Motor neuron (in vitro differentiated cells): ENCODE measurements around the gene TRIM17. TPM values are rescaled to one million over a fixed set of nuclear protein-coding genes. Genes with fewer than 3 reads are reported as not detected.
"Not testable (repeated sequence)": the region's sequence is repeated elsewhere in the genome, so short reads cannot be mapped to it uniquely, and the experiment has no call there.

Experiments
- ATAC-seq, 8 experiments: fragments of 200-7000 bp; cut with Tn5 transposase; replicated peaks in 6 of 8; 2 replicates each; pipeline ENCODE4 v1.8.0; 2021; ENCODE audit warnings: mild to moderate bottlenecking in 8 of 8, moderate library complexity in 8 of 8
- H3K27ac ChIP-seq, 2 donors: fragments of 250-450 bp; sonication (Bioruptor Pico); 2 replicates each; pipeline ENCODE4 v1.9.0; 2021; ENCODE audit warnings: antibody characterized with exemption in 2 of 2, mild to moderate bottlenecking in 2 of 2, moderate library complexity in 1 of 2
- H3K4me1 ChIP-seq, 2 donors: fragments of 250-450 bp; sonication (Bioruptor Pico); replicated peaks in 1 of 2; 2 replicates each; pipeline ENCODE4 v1.6.1; 2021; ENCODE audit warnings: antibody characterized with exemption in 2 of 2, mild to moderate bottlenecking in 2 of 2, moderate library complexity in 1 of 2
- H3K4me3 ChIP-seq, 5 donors: fragments of 250-450 bp; sonication (Bioruptor Pico); 2 replicates each; pipeline ENCODE4 v1.9.0; 2021; ENCODE audit warnings: antibody characterized with exemption in 5 of 5, mild to moderate bottlenecking in 5 of 5, moderate library complexity in 4 of 5
- WGBS, 10 experiments: fragments of 450-650 bp; shearing (Covaris generic); methylation state at CpG; one replicate each; pipeline ENCODE4 v1.0.0; 2022; 5-methylcytosine and 5-hydroxymethylcytosine counted together
- in situ Hi-C, 9 experiments: fragments of 400-800 bp; cut with MboI; loops; one replicate each; pipeline ENCODE4 v1.15.0; 2021; ENCODE audit warnings: low sequenced_read_pairs in 9 of 9, low pct_unique_long_range_greater_than_20kb in 2 of 9; ENCODE audit not compliant: unreplicated experiment in 9 of 9
- total RNA-seq, 8 experiments: library from RNA; unstranded; fragments of 300-600 nt; gene quantifications; 2 replicates each; pipeline versions ENCODE4 v1.2.3 to v1.2.4, GENCODE V29; 2022

The TRIM17 gene
- total RNA-seq, 8 experiments from 2014 or later: 0.92 to 171 (median 3.4) TPM

DNA sequence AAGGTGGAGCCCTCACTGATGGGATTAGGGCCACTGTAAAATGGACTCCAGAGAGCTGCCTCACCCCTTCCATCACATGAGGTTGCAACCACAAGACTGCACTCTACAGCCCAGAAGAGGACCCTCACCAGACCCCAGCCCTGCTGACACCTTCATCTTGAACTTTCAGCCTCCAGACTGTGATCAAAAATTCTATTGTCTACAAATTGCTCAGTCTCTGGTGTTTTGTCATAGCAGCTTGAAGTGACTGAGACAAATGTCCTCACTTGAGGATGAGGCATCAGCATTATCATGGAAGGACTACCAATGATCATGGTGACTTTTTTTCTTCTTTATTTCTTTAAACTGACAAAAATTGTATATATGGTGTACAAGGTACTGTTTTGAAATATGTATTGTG lies 26.7 kb upstream of the TRIM17 start:
- Histone ChIP-seq H3K4me3 (no peak overlapping the region), H3K27ac (no peak overlapping the region), H3K4me1 (peaks cover 12 to 24% of the 10 kb centered on the region in 2 donors)
- ATAC-seq: no peak
- in situ Hi-C loops: no loop called here

DNA sequence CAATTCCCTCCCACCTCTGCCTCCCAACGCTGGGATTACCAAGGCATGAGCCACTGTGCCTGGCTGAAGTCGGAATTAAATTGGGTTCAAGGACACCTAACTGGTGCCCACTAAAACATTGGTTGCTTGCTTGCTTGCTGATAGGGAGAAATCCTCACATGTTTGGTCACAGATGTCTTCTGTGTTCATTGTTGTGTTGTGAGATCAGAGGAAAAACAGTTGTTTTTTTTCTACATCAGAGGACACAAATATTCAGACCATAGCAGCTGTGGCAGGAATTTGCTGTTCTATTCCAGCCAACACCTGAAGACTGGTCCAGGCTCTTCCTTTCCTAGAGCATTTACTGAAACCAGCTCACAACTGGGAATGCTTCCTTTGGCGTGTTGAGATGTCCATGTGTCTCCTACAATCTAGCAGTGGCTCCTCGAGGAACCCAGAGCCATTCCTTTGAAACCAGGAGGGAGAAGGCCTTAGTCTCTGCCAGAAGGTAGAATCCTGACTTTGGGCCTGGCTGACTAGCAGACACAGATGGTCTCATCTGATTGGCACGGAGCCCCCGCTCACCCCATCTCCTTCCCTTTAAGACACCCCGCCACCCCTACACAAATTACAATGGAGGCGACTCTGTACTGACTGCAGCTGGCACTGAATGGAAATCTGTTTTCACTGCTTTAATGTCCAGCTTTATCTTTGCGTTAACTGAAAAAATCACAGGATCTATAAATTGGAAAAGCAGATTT lies 24.3 kb upstream of the TRIM17 start:
- 50 to 100% (median 90%) methylated on average over 1 to 9 of the region's 9 CpGs; no CpG with 5 or more reads in 2 of the 10 experiments for WGBS, 10 experiments
- Histone ChIP-seq H3K4me3 (no peak overlapping the region), H3K27ac (no peak overlapping the region), H3K4me1 (peaks cover 7 to 9% of the 10 kb centered on the region in 2 donors)
- ATAC-seq: no peak
- in situ Hi-C loops: no loop called here

DNA sequence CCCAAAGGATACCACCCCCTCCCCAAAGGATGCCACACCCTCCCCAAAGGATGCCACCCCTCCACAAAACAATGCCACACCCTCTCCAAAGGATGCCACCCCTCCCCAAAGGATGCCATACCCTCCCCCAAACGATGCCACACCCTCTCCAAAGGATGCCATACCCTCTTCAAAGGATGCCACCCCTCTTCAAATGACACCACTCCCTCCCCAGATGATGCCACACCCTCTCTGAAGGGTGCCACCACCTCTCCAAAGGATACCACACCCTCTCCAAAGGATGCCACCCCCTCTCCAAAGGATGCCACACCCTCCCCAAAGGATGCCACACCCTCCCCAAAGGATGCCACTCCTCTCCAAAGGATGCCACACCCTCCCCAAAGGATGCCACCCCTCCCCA lies 21.6 kb upstream of the TRIM17 start:
- Histone ChIP-seq H3K4me3 (no peak overlapping the region), H3K4me1 (no peaks in the 10 kb centered on the region), H3K27ac (no peak overlapping the region)
- no peak for ATAC-seq
- no CpG with 5 or more reads among the region's 1 CpG for WGBS, 10 experiments
- in situ Hi-C loops: no loop called here

DNA sequence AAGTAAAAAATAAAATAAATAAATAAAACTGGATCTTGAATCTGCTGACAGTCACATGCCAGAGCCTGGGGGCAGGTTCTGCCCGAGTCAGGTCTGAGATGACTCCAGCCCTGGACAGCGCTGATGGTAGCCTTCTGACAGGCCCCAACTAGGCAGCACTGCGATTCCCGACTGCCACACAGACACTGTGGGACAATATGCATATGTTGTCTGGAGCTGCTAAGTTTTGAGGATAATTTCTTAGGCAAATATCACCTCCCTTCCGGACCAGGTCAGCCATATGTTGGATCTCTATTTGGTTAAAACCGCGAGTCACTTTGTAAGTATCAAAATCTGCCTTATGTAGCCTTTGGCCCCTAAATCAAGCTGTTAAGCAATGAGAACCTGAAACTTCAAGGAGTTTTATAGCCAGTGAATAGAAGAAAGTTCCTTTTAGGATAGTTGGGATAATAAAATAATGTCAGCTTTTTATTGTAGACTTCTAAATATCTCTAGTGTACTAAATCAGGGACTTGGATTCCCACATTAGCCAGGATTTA lies 20.8 kb upstream of the TRIM17 start:
- WGBS, 10 experiments: 50 to 97% (median 81%) methylated on average over 1 to 7 of the region's 7 CpGs; no CpG with 5 or more reads in 2 of the 10 experiments
- Histone ChIP-seq H3K27ac (no peak overlapping the region), H3K4me1 (no peaks in the 10 kb centered on the region), H3K4me3 (no peak overlapping the region)
- peak in 2 of 8 experiments; percentile 30 to 33 for ATAC-seq
- in situ Hi-C loops: no loop called here

DNA sequence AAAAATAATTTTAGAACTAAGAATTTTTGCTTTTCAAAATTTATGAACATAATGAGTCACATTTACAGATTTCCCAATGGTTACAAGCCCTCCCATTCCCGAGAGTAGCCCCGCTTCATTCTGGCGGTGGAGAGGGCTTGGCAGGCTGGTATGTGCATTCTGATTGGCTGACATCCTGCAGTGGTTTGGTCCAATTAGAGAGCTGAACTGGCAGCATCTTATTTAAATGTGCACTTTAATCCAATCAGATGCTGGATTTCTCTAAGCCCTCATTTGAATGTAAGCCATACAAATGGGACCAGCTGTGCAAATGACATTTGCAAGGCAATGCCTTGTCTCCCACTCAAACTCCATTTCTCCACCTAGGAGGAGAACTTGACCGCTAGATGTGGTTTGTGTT lies 18.0 kb upstream of the TRIM17 start:
- peak in 3 of 8 experiments; percentile 28 to 78 (median 67) for ATAC-seq
- no peak overlapping the region for H3K27ac ChIP-seq
- 10 to 96% (median 78%) methylated on average over 2 to 4 of the region's 4 CpGs; no CpG with 5 or more reads in 4 of the 10 experiments for WGBS, 10 experiments
- H3K4me3 ChIP-seq: no peak overlapping the region
- no peaks in the 10 kb centered on the region for H3K4me1 ChIP-seq
- in situ Hi-C loops: no loop called here

DNA sequence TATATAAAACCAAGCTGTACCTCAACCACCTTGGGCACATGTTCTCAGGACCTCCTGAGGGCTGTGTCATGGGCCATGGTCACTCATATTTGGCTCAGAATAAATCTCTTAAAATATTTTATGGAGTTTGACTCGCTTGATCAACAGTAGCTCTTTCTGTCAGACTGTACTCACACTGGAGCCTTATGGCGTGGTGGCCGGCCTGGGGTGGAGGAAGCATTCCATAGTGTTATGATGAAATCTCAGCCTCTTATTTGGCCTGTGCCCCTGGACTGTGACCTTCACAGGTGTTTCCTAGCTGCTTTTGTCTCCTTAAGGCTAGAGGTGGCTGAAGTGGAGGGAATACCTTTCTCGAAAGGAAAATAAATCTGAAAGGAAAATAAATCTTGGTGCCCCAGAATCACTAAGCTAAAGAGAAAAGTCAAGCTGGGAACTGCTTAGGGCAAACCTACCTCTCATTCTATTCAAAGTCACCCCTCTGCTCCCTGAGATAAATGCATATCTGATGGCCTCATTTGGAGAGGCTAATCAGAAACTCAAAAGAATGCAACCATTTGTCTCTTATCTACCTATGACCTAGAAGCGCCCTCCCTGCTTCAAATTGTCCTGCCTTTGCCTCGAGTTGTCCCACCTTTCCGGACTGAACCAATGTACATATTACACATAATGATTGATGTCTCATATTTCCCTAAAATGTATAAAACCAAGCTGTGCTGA lies 16.8 kb upstream of the TRIM17 start:
- in situ Hi-C loops, H3K27ac ChIP-seq, ATAC-seq, H3K4me3 ChIP-seq, H3K4me1 ChIP-seq: not testable (repeated sequence)
- 39 to 88% (median 79%) methylated on average over 3 to 7 of the region's 7 CpGs; no CpG with 5 or more reads in 3 of the 10 experiments for WGBS, 10 experiments

DNA sequence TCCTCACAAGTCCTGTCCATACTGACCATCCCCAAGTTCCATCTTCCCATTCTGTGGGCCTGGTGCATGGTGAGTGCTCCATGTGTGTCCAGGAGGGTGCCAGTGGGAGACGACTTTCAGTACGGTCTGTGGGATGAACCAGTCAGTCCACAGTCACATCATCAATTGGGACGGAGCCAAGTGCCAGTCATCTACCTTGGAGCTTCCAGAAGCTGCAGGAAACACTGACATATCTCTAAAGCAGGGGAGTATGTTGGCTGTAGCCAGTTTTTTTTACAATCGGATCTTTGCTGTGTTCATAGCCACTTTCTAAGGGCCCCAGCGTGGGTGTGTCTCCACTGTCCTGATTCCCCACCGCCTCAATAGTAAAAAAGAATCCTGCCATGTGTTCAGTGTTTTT lies 13.6 kb upstream of the TRIM17 start:
- in situ Hi-C loops: no loop called here
- no peak for ATAC-seq
- 40 to 100% (median 90%) methylated on average over 1 to 6 of the region's 6 CpGs; no CpG with 5 or more reads in 1 of the 10 experiments for WGBS, 10 experiments
- no peak overlapping the region for H3K4me3 ChIP-seq
- no peak overlapping the region for H3K27ac ChIP-seq
- H3K4me1 ChIP-seq: no peaks in the 10 kb centered on the region

DNA sequence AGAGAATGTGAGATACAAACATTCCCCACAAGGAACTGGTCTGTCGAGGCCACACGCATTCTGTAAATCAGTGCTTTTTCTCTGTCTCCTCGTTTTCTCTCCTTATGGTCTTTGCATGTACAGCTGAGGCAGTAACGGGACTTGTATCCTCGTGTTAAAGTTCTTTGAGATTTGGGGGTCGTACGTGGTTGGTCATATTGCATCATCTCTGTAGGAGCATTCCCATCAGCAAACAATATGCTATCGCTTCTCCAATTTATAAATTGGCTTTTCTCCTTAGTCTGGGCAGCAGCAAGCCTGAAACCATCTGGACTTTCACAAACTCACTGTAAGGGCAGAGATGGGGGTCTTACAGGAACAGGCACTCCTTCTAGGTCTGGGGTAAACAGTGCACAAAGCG lies 13.0 kb upstream of the TRIM17 start:
- WGBS, 10 experiments: 43 to 100% (median 76%) methylated on average over 3 to 9 of the region's 9 CpGs; no CpG with 5 or more reads in 1 of the 10 experiments
- no peaks in the 10 kb centered on the region for H3K4me1 ChIP-seq
- in situ Hi-C loops: no loop called here
- H3K27ac ChIP-seq: no peak overlapping the region
- H3K4me3 ChIP-seq: no peak overlapping the region
- ATAC-seq: no peak

DNA sequence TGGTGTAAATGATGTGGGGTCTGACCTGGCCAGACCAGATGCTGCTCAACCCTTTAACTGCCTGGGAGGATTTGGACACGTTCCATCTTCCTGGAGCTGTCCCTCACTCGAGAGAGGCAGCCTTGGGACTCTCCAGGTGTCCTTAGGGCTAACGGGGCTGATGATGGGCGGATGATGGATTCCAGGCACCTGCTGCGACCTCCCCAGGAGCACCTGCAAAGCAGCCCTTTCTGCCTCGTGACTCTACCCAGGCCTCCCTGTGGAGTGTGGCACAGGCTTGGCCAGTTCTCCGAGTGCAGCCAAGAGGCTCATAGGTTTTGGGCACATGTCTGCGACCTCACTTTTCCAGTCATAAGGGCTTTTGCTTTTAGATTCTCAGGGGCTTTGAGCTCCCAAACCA lies 12.3 kb upstream of the TRIM17 start:
- 53 to 100% (median 74%) methylated on average over 1 to 7 of the region's 8 CpGs; no CpG with 5 or more reads in 5 of the 10 experiments for WGBS, 10 experiments
- in situ Hi-C loops: no loop called here
- ATAC-seq: no peak
- Histone ChIP-seq H3K4me1 (no peaks in the 10 kb centered on the region), H3K27ac (no peak overlapping the region), H3K4me3 (no peak overlapping the region)

DNA sequence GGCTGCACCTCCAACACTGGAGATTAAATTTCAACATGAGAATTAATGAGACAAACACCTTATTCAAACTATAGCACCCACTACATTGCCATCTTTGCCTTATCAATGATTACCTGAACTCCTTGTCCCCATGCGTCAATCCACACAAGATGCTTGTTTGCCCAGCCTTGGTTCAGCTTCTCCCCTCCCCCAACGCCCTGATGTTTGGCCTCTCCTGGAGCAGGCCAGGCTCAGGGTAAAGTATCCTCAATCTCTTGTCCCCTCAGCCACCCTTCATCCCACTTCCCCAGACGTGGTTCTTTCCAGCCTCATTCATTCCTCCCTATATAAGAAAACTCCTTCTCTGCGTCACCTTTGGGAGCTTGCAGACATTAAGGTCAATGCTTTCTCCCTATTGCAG lies 11.8 kb upstream of the TRIM17 start:
- no peak for ATAC-seq
- no peak overlapping the region for H3K27ac ChIP-seq
- in situ Hi-C loops: no loop called here
- H3K4me1 ChIP-seq: no peaks in the 10 kb centered on the region
- H3K4me3 ChIP-seq: no peak overlapping the region
- WGBS, 10 experiments: 40 to 100% (median 75%) methylated on average over 1 to 4 of the region's 4 CpGs; no CpG with 5 or more reads in 2 of the 10 experiments

DNA sequence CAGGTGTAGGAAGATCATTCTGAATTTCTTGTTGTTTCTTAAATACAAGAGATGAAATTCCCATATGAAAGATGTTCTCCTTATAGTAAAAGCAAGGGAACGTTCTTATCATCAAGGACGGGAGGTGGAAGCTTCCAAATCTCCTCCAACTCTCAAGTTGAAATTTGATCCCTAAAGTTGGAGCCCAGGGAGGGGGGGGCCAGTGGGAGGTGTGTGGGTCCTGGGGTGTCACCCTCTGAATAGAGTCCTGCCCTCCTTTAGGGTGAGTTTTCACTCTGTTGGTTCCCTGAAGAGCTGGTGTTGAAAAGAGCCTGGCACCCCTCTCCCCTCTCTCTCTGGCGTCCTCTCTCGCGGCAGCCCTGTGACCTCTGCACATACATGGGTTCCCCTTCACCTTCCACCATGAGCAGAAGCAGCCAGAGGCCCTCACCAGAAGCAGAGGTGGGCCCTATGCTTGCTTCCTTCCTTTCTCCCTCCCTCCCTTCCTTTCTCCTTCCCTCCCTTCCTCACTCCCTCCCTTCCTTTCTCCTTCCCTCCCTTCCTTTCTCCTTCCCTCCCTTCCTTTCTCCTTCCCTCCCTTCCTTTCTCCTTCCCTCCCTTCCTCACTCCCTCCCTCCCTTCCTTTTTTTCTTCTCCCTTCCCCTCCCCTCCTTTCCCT lies 10.0 kb upstream of the TRIM17 start:
- H3K4me3 ChIP-seq: no peak overlapping the region
- 78 to 93% (median 80%) methylated on average over 1 to 2 of the region's 5 CpGs; no CpG with 5 or more reads in 6 of the 10 experiments for WGBS, 10 experiments
- no peak for ATAC-seq

DNA sequence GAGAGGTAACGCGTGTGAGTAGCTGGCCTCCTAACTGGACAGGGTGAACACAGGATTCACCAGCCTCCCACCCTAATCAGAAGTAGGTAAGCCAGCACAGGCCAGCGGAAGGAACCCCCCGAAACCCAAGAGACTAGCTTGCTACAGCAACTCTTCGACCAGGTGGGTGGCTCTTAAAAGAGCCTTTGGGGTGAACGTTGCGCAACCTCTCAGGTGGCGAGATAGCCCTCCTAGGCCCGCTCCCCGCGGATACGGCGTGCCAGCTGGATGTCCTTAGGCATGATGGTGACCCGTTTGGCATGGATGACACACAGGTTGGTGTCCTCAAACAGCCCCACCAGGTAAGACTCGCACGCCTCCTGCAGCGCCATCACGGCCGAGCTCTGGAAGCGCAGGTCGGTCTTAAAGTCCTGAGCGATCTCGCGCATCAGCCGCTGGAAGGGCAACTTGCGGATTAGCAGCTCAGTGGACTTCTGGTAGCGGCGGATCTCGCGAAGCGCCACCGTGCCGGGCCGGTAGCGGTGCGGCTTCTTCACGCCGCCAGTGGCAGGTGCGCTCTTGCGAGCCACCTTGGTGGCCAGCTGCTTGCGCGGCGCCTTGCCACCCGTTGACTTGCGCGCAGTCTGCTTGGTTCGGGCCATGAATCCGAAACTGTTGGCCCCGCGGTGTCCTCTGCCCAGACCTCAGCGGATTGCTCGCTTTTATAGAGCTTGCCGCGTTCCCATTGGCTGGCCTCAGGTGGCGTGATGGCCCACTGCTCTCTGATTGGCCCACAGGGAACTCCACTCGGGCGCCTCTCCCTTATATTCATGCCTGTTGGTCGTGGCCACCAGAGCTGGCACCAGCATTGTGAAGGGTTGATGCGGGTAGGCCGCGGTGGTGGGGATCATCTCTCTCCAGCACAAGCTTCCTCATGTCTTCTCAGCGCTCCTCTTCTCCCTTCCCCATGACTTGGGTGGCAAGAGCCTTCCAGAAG lies 8.3 kb upstream of the TRIM17 start:
- WGBS, 10 experiments: 89 to 98% (median 97%) methylated on average over 7 to 38 of the region's 62 CpGs; no CpG with 5 or more reads in 1 of the 10 experiments
- Histone ChIP-seq H3K4me1 (no peaks in the 10 kb centered on the region), H3K4me3 (no peak overlapping the region), H3K27ac (no peak overlapping the region)
- in situ Hi-C loops: no loop called here
- no peak for ATAC-seq

More for the DNA sequence above, 10.0 kb upstream of the TRIM17 start:
- Histone ChIP-seq H3K27ac (no peak overlapping the region), H3K4me1 (no peaks in the 10 kb centered on the region)
- in situ Hi-C loops: no loop called here
